Erythroblast (primary cell): Measurements from ENCODE around the gene R3HDM4.

ENCODE experiments used
- GATA1 ChIP-seq: IDR thresholded peaks from 2 replicates; pipeline ENCODE4 v1.6.1; 2011; ENCODE audit warnings: low read depth, mild to moderate bottlenecking, control low read depth, low read length, moderate library complexity
- POLR2A ChIP-seq: IDR thresholded peaks from 2 replicates; pipeline ENCODE4 v1.6.1; 2011; ENCODE audit warnings: mild to moderate bottlenecking, low read length

DNA sequence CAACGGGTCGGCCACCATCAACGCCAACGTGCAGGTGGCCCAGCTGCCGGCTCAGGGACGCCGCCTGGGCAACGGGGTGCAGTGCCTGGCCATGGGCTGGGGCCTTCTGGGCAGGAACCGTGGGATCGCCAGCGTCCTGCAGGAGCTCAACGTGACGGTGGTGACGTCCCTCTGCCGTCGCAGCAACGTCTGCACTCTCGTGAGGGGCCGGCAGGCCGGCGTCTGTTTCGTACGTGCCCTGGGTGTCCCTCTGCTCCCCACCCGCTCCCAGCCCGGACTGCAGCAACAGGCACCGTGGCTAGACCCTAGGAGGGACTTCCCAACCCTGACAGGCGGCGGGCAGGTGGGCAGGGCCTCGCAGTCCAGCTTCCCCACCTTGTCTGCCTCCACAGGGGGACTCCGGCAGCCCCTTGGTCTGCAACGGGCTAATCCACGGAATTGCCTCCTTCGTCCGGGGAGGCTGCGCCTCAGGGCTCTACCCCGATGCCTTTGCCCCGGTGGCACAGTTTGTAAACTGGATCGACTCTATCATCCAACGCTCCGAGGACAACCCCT, 57.4 kb downstream of the R3HDM4 start:
- TF ChIP-seq POLR2A, result no peak
- no peak for TF ChIP-seq GATA1
